ENCODE data around the gene CISD1.

The CISD1 gene

GRCh38 chr10:58316874-58317273 is 47.9 kb downstream of the CISD1 start:
- no peak overlapping the region for H3K4me3 ChIP-seq (ENCODE audit: low read depth, low read length)
- TF ChIP-seq, protein P1, sequence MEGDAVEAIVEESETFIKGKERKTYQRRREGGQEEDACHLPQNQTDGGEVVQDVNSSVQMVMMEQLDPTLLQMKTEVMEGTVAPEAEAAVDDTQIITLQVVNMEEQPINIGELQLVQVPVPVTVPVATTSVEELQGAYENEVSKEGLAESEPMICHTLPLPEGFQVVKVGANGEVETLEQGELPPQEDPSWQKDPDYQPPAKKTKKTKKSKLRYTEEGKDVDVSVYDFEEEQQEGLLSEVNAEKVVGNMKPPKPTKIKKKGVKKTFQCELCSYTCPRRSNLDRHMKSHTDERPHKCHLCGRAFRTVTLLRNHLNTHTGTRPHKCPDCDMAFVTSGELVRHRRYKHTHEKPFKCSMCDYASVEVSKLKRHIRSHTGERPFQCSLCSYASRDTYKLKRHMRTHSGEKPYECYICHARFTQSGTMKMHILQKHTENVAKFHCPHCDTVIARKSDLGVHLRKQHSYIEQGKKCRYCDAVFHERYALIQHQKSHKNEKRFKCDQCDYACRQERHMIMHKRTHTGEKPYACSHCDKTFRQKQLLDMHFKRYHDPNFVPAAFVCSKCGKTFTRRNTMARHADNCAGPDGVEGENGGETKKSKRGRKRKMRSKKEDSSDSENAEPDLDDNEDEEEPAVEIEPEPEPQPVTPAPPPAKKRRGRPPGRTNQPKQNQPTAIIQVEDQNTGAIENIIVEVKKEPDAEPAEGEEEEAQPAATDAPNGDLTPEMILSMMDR (IDR thresholded peaks at IDR 0.05; ENCODE audit: low read depth, low read length): no peak

DNA sequence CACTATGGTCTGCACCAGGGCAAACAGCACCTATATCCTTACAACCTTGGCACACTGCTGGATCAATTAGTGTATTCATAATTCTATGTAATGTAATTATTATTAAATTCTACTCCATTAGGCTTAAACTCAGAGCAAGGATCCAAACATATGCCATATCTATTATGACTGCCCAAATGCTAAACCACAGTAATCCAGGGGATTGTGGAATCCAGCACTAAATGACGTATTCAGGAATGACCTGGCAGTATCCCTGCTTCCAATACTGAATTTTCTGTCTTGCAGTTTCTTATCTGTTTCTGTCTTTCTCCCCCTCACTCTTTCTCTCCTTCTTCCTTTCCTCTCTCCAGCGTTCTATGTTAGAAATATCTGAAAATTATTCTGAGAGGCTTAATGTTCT is 49.4 kb downstream of the CISD1 start:
- TF ChIP-seq, protein P1 (IDR thresholded peaks at IDR 0.05; ENCODE audit: low read depth, low read length): no peak
- H3K4me3 ChIP-seq (ENCODE audit: low read depth, low read length): no peak overlapping the region

- TF ChIP-seq, protein P1 (IDR thresholded peaks at IDR 0.05; ENCODE audit: low read depth, low read length): no peak
Observed at GRCh38 chr10:58319599-58319998, 50.6 kb downstream of the CISD1 start.

DNA sequence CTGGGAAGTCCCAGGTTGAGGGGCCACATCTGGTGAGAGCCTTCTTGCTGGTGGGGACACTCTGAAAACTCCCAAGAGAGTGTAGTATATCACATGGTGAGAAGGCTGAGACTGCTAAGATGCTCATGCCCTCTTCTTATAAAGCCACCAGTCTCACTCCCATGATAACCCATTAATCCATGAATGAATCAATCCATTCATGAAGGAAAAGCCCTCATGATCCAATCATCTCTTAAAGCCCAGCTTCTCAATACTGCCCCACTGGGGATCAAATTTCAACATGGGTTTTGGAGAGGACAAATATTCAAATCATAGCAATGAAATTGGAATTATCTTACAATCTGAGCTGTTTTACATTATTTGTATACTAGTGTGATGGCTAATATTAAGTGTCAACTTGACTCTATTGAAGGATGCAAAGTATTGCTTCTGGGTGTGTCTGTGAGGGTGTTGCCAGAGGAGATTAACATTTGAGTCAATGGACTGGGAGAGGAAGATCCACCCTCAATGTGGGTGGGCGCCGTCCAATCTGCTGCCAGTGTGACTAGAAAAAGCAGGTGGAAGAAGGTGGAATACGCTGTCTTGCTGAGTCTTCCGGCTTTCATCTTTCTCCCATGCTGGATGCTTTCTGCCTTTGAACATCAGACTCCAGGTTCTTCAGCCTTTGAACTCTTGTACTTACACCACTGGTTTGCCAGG is 51.5 kb downstream of the CISD1 start:
- TF ChIP-seq, protein P1 (IDR thresholded peaks at IDR 0.05; ENCODE audit: low read depth, low read length): no peak
- H3K4me3 ChIP-seq (ENCODE audit: low read depth, low read length): no peak overlapping the region

More at GRCh38 chr10:58319599-58319998, 50.6 kb downstream of the CISD1 start:
- no peak overlapping the region for H3K4me3 ChIP-seq (ENCODE audit: low read depth, low read length)

- TF ChIP-seq, protein P1 (IDR thresholded peaks at IDR 0.05; ENCODE audit: low read depth, low read length): no peak
Observed at GRCh38 chr10:58322072-58322834, 53.3 kb downstream of the CISD1 start.

GRCh38 chr10:58322835-58323209 is 53.9 kb downstream of the CISD1 start:
- H3K4me3 ChIP-seq (ENCODE audit: low read depth, low read length): no peak overlapping the region
- TF ChIP-seq, protein P1 (IDR thresholded peaks at IDR 0.05; ENCODE audit: low read depth, low read length): no peak

More at GRCh38 chr10:58322072-58322834, 53.3 kb downstream of the CISD1 start:
- H3K4me3 ChIP-seq (ENCODE audit: low read depth, low read length): no peak overlapping the region

DNA sequence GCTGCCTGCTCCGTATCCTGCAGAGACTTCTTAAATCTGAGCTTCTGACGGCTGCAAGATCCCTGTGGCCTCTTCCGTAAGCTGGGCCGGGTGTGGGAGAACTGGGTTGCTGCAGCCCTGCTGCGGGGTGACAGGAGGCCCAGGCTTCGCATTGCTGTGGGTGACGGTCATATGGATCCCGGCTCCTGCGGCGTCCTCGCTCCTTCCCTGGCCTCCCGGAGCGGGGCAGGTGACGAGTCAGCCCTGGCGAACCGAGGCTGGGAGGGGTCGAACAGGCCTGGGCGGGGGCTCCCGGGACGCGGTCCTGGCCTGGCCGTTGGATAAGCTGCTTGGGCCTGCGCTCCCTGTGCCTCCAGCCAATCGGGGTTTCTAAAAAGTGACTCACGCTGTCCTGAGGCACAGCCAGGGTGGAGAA is 58.0 kb downstream of the CISD1 start:
- H3K4me3 ChIP-seq (ENCODE audit: low read depth, low read length): no peak overlapping the region

More for the DNA sequence above, 58.0 kb downstream of the CISD1 start:
- TF ChIP-seq, protein P1 (IDR thresholded peaks at IDR 0.05; ENCODE audit: low read depth, low read length): no peak

Measured in WI38 (cell line).